Uterus (tissue), 4 donors: ENCODE results near the gene KCNN2. TPM values are rescaled to one million over a fixed set of nuclear protein-coding genes. Genes with fewer than 3 reads are reported as not detected.

ENCODE experiments used
- DNase-seq, 2 donors: peaks; one replicate each; pipeline ENCODE4 v3.0.0-alpha.2; 2019 to 2020
- H3K27ac ChIP-seq, 2 donors: fragments of 200-600 bp; sonication (generic); 1 replicate in 1 of 2; 2 replicates in 1 of 2; pipeline ENCODE4 v1.5.1; 2016 to 2018
- H3K27me3 ChIP-seq, 2 donors: fragments of 200-600 bp; sonication (generic); one replicate each; pipeline ENCODE4 v1.5.1; 2018 to 2019; ENCODE audit warnings: control low read depth in 1 of 2
- H3K36me3 ChIP-seq, 2 donors: fragments of 200-600 bp; sonication (generic); one replicate each; pipeline ENCODE4 v1.5.1; 2019; ENCODE audit warnings: control low read depth in 1 of 2
- H3K4me1 ChIP-seq, 2 donors: fragments of 200-600 bp; sonication (generic); one replicate each; pipeline ENCODE4 v1.5.1; 2018 to 2019; ENCODE audit warnings: control low read depth in 1 of 2
- H3K4me3 ChIP-seq, 2 donors: fragments of 200-600 bp; sonication (generic); 1 replicate in 1 of 2; 2 replicates in 1 of 2; pipeline ENCODE4 v1.5.1; 2018 to 2019; ENCODE audit warnings: mild to moderate bottlenecking in 1 of 2
- H3K9me3 ChIP-seq, 2 donors: fragments of 200-600 bp; sonication (generic); one replicate each; pipeline ENCODE4 v1.5.1; 2019; ENCODE audit warnings: control low read depth in 1 of 2
- CTCF ChIP-seq, 4 experiments: fragments of 200-600 bp in 2 of 4; fragments of 450-650 bp in 2 of 4; sonication (generic) in 2 of 4; IDR thresholded peaks; one replicate each; pipeline ENCODE4 v1.5.1; 2016 to 2019; ENCODE audit warnings: antibody characterized with exemption in 4 of 4, mild to moderate bottlenecking in 2 of 4, moderate library complexity in 1 of 4
- POLR2A ChIP-seq, 2 donors: fragments of 450-650 bp; IDR thresholded peaks; one replicate each; pipeline ENCODE4 v1.6.1; 2016; ENCODE audit warnings: antibody characterized with exemption in 2 of 2, mild to moderate bottlenecking in 1 of 2, moderate library complexity in 1 of 2
- intact Hi-C: fragments of 100-400 bp; cut with DNase I; formaldehyde crosslinking; loops from one replicate; pipeline ENCODE4 v1.15.1; 2023; ENCODE audit warnings: low total_unique reads
- total RNA-seq, 4 donors: library from RNA; depleted of rRNA in 3 of 4; stranded (reverse); fragments of >200 nt in 3 of 4; gene quantifications; one replicate each; pipeline versions ENCODE4 v1.1.0 to v1.2.4, GENCODE V29; 2014 to 2023
- donor health status: DM: yes; HTN: yes; CAD: no.

The KCNN2 gene
- total RNA-seq, 4 donors from 2014 or later, result 1.8 to 7.1 (median 4.9) TPM

- Histone ChIP-seq H3K27me3 (no peaks in the 10 kb centered on the region), H3K27ac (no peak overlapping the region), H3K9me3 (no peaks in the 10 kb centered on the region), H3K36me3 (no peaks in the 10 kb centered on the region), H3K4me3 (no peak overlapping the region), H3K4me1 (no peaks in the 10 kb centered on the region)
- TF ChIP-seq POLR2A (IDR thresholded peaks at IDR 0.05), result no peak
- TF ChIP-seq CTCF (IDR thresholded peaks at IDR 0.05), result no peak
- intact Hi-C loops, result no loop called here
- no peak for DNase-seq
These were observed 182.7 kb downstream of the KCNN2 start for GRCh38 chr5:114544561-114544960.
